GM23338 (cell line): ENCODE measurements around the gene SLC35D3. TPM values are rescaled to one million over a fixed set of nuclear protein-coding genes. Genes with fewer than 3 reads are reported as not detected.

ENCODE experiments used
- ATAC-seq: fragments of 200-7000 bp; cut with Tn5 transposase; 3 replicates; pipeline ENCODE4 v1.9.1; 2020
- DNase-seq: peaks from one replicate; pipeline ENCODE4 v3.0.0-alpha.2; 2015; ENCODE audit warnings: low spot score
- H2AFZ ChIP-seq: fragments of 200-600 bp; sonication (generic); 2 replicates; pipeline ENCODE4 v1.8.0; 2016; ENCODE audit warnings: antibody characterized with exemption, mild to moderate bottlenecking, moderate library complexity
- H3F3A ChIP-seq: fragments of 200-600 bp; sonication (generic); replicated peaks from 2 replicates; pipeline ENCODE4 v1.8.0; 2017; ENCODE audit warnings: antibody characterized with exemption, mixed run types, low read depth
- H3K27ac ChIP-seq: fragments of 200-600 bp; sonication (generic); 2 replicates; pipeline ENCODE4 v1.6.1; 2016; ENCODE audit warnings: low read depth
- H3K27me3 ChIP-seq: fragments of 200-600 bp; sonication (generic); 2 replicates; pipeline ENCODE4 v1.8.0; 2016; ENCODE audit warnings: mild to moderate bottlenecking, mixed run types, moderate library complexity; ENCODE audit not compliant: insufficient read depth
- H3K36me3 ChIP-seq: fragments of 200-600 bp; sonication (generic); 2 replicates; pipeline ENCODE4 v1.8.0; 2016; ENCODE audit warnings: mild to moderate bottlenecking; ENCODE audit not compliant: insufficient read depth
- H3K4me1 ChIP-seq: fragments of 200-600 bp; sonication (generic); 2 replicates; pipeline ENCODE4 v1.8.0; 2016; ENCODE audit warnings: mild to moderate bottlenecking, moderate library complexity; ENCODE audit not compliant: insufficient read depth
- H3K4me2 ChIP-seq: fragments of 200-600 bp; sonication (generic); 2 replicates; pipeline ENCODE4 v1.7.1; 2017; ENCODE audit warnings: mixed run types
- H3K4me3 ChIP-seq: fragments of 200-600 bp; sonication (generic); 2 replicates; pipeline ENCODE4 v1.6.1; 2016; ENCODE audit warnings: mixed run types
- H3K79me2 ChIP-seq: fragments of 200-600 bp; sonication (generic); replicated peaks from 2 replicates; pipeline ENCODE4 v1.8.0; 2017; ENCODE audit warnings: mild to moderate bottlenecking; ENCODE audit not compliant: insufficient read depth
- H3K9me2 ChIP-seq: fragments of 200-600 bp; sonication (generic); 2 replicates; pipeline ENCODE4 v1.8.0; 2017; ENCODE audit not compliant: insufficient read depth
- H4K20me1 ChIP-seq: fragments of 200-600 bp; sonication (generic); replicated peaks from 2 replicates; pipeline ENCODE4 v1.8.0; 2017; ENCODE audit warnings: mild to moderate bottlenecking; ENCODE audit not compliant: insufficient read depth
- H3K27ac Mint-ChIP-seq: 2 replicates; pipeline ENCODE4 v1.8.0; 2020; ENCODE audit warnings: inconsistent platforms, mild to moderate bottlenecking, moderate library complexity, mixed read lengths
- H3K27me3 Mint-ChIP-seq: 3 replicates; pipeline ENCODE4 v1.8.0; 2022; ENCODE audit warnings: low read depth, mild to moderate bottlenecking, moderate library complexity, mixed read lengths, inconsistent platforms; ENCODE audit not compliant: insufficient read depth, poor library complexity
- H3K36me3 Mint-ChIP-seq: 3 replicates; pipeline ENCODE4 v1.8.0; 2021; ENCODE audit warnings: low read depth, mild to moderate bottlenecking, inconsistent platforms, moderate library complexity, mixed read lengths
- H3K4me1 Mint-ChIP-seq: 3 replicates; pipeline ENCODE4 v1.8.0; 2020; ENCODE audit warnings: mild to moderate bottlenecking, inconsistent platforms, mixed read lengths
- H3K4me3 Mint-ChIP-seq: 3 replicates; pipeline ENCODE4 v1.8.0; 2021; ENCODE audit warnings: moderate library complexity, mild to moderate bottlenecking, inconsistent platforms, mixed read lengths
- H3K9me3 Mint-ChIP-seq: 3 replicates; pipeline ENCODE4 v1.8.0; 2020; ENCODE audit warnings: moderate library complexity, mild to moderate bottlenecking, inconsistent platforms, mixed read lengths
- CREB1 ChIP-seq: fragments of 250-450 bp; sonication (Bioruptor Pico); IDR thresholded peaks from 2 replicates; pipeline ENCODE4 v1.5.0; 2020; ENCODE audit warnings: low read depth, mild to moderate bottlenecking, moderate library complexity
- EZH2 ChIP-seq: fragments of 200-600 bp; sonication (generic); IDR thresholded peaks from one replicate; pipeline ENCODE4 v1.8.0; 2017; ENCODE audit warnings: antibody characterized with exemption, mild to moderate bottlenecking, low read depth; ENCODE audit not compliant: unreplicated experiment
- NANOG ChIP-seq: IDR thresholded peaks from 2 replicates; pipeline ENCODE4 v1.6.1; 2016; ENCODE audit warnings: antibody characterized with exemption, borderline replicate concordance
- POLR2AphosphoS5 ChIP-seq: IDR thresholded peaks from 2 replicates; pipeline ENCODE4 v1.6.1; 2016; ENCODE audit warnings: antibody characterized with exemption, low read depth
- ZNF114 ChIP-seq: fragments of 250-450 bp; sonication (Bioruptor Pico); IDR thresholded peaks from 2 replicates; pipeline ENCODE4 v1.5.0; 2020; ENCODE audit warnings: mild to moderate bottlenecking, moderate library complexity
- polyA plus RNA-seq: library from polyadenylated mRNA; unstranded; fragments of >200 nt; fragmentation: Nextera tagmentation; extraction: Ambion mirVana; gene quantifications from 2 replicates; pipeline ENCODE4 v1.2.1, GENCODE V29; 2016
- total RNA-seq: library from RNA; depleted of rRNA; stranded (reverse); fragments of >200 nt; shearing (Covaris generic); gene quantifications from 2 replicates; pipeline ENCODE4 v1.2.3, GENCODE V29; 2014
- TF ChIP-seq, protein P1 (sequence below): IDR thresholded peaks from 2 replicates; pipeline ENCODE4 v1.6.1; 2016; ENCODE audit warnings: antibody characterized with exemption
- TF ChIP-seq, protein P2 (sequence below): fragments of 250-450 bp; sonication (Bioruptor Pico); IDR thresholded peaks from 2 replicates; pipeline ENCODE4 v1.5.0; 2020; ENCODE audit warnings: mild to moderate bottlenecking, moderate library complexity
- TF ChIP-seq, protein P3 (sequence below), 2 experiments: fragments of 200-600 bp in 1 of 2; sonication (generic) in 1 of 2; conservative IDR thresholded peaks; 2 replicates each; pipeline versions ENCODE4 v1.5.1 to v1.6.1; 2016 to 2017; ENCODE audit warnings: antibody characterized with exemption in 2 of 2, low read depth in 2 of 2, mild to moderate bottlenecking in 2 of 2, moderate library complexity in 1 of 2
- TF ChIP-seq, protein P4 (sequence below): IDR thresholded peaks from one replicate; pipeline ENCODE4 v1.6.1; 2018; ENCODE audit warnings: antibody characterized with exemption; ENCODE audit not compliant: unreplicated experiment

SLC35D3 gene
- total and polyA plus RNA-seq, 2 experiments from 2014 or later = 0.59 to 1.6 TPM

DNA sequence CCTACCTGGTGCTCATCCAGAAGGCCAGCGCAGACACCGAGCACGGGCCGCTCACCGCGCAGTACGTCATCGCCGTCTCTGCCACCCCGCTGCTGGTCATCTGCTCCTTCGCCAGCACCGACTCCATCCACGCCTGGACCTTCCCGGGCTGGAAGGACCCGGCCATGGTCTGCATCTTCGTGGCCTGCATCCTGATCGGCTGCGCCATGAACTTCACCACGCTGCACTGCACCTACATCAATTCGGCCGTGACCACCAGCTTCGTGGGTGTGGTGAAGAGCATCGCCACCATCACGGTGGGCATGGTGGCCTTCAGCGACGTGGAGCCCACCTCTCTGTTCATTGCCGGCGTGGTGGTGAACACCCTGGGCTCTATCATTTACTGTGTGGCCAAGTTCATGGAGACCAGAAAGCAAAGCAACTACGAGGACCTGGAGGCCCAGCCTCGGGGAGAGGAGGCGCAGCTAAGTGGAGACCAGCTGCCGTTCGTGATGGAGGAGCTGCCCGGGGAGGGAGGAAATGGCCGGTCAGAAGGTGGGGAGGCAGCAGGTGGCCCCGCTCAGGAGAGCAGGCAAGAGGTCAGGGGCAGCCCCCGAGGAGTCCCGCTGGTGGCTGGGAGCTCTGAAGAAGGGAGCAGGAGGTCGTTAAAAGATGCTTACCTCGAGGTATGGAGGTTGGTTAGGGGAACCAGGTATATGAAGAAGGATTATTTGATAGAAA lies 2.0 kb downstream of the SLC35D3 start:
- Histone ChIP-seq H4K20me1 (no peaks in the 10 kb centered on the region), H3F3A (peaks cover 11% of the 10 kb centered on the region), H3K27me3 (peaks cover 73% of the 10 kb centered on the region), H3K79me2 (no peaks in the 10 kb centered on the region), H3K4me1 (peaks cover 12% of the 10 kb centered on the region), H3K36me3 (no peaks in the 10 kb centered on the region), H3K4me3 (peak overlapping the region; percentile 68; the same call in 1 of the 2 replicates), H3K4me2 (peak overlapping the region; percentile 89; the same call in 1 of the 2 replicates), H3K9me2 (peaks cover 5% of the 10 kb centered on the region; the same call in 1 of the 2 replicates), H3K27ac (no peak overlapping the region), H2AFZ (peak overlapping the region; percentile 91; the same call in 1 of the 2 replicates)
- no peaks in the 10 kb centered on the region for H3K36me3 Mint-ChIP-seq
- peaks cover 49% of the 10 kb centered on the region for H3K27me3 Mint-ChIP-seq
- H3K27ac Mint-ChIP-seq = no peak overlapping the region
- H3K4me1 Mint-ChIP-seq = peaks cover 10% of the 10 kb centered on the region
- H3K9me3 Mint-ChIP-seq = no peaks in the 10 kb centered on the region
- DNase-seq (no peak), ATAC-seq (no peak)
- peak overlapping the region; percentile 51 for H3K4me3 Mint-ChIP-seq
- TF ChIP-seq, protein P1, sequence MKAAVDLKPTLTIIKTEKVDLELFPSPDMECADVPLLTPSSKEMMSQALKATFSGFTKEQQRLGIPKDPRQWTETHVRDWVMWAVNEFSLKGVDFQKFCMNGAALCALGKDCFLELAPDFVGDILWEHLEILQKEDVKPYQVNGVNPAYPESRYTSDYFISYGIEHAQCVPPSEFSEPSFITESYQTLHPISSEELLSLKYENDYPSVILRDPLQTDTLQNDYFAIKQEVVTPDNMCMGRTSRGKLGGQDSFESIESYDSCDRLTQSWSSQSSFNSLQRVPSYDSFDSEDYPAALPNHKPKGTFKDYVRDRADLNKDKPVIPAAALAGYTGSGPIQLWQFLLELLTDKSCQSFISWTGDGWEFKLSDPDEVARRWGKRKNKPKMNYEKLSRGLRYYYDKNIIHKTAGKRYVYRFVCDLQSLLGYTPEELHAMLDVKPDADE = no peak
- TF ChIP-seq ZNF114 (CRISPR knock-in tag) (no peak), NANOG (no peak), EZH2 (no peak), POLR2AphosphoS5 (no peak), CREB1 (CRISPR knock-in tag) (no peak)
- TF ChIP-seq, protein P2, sequence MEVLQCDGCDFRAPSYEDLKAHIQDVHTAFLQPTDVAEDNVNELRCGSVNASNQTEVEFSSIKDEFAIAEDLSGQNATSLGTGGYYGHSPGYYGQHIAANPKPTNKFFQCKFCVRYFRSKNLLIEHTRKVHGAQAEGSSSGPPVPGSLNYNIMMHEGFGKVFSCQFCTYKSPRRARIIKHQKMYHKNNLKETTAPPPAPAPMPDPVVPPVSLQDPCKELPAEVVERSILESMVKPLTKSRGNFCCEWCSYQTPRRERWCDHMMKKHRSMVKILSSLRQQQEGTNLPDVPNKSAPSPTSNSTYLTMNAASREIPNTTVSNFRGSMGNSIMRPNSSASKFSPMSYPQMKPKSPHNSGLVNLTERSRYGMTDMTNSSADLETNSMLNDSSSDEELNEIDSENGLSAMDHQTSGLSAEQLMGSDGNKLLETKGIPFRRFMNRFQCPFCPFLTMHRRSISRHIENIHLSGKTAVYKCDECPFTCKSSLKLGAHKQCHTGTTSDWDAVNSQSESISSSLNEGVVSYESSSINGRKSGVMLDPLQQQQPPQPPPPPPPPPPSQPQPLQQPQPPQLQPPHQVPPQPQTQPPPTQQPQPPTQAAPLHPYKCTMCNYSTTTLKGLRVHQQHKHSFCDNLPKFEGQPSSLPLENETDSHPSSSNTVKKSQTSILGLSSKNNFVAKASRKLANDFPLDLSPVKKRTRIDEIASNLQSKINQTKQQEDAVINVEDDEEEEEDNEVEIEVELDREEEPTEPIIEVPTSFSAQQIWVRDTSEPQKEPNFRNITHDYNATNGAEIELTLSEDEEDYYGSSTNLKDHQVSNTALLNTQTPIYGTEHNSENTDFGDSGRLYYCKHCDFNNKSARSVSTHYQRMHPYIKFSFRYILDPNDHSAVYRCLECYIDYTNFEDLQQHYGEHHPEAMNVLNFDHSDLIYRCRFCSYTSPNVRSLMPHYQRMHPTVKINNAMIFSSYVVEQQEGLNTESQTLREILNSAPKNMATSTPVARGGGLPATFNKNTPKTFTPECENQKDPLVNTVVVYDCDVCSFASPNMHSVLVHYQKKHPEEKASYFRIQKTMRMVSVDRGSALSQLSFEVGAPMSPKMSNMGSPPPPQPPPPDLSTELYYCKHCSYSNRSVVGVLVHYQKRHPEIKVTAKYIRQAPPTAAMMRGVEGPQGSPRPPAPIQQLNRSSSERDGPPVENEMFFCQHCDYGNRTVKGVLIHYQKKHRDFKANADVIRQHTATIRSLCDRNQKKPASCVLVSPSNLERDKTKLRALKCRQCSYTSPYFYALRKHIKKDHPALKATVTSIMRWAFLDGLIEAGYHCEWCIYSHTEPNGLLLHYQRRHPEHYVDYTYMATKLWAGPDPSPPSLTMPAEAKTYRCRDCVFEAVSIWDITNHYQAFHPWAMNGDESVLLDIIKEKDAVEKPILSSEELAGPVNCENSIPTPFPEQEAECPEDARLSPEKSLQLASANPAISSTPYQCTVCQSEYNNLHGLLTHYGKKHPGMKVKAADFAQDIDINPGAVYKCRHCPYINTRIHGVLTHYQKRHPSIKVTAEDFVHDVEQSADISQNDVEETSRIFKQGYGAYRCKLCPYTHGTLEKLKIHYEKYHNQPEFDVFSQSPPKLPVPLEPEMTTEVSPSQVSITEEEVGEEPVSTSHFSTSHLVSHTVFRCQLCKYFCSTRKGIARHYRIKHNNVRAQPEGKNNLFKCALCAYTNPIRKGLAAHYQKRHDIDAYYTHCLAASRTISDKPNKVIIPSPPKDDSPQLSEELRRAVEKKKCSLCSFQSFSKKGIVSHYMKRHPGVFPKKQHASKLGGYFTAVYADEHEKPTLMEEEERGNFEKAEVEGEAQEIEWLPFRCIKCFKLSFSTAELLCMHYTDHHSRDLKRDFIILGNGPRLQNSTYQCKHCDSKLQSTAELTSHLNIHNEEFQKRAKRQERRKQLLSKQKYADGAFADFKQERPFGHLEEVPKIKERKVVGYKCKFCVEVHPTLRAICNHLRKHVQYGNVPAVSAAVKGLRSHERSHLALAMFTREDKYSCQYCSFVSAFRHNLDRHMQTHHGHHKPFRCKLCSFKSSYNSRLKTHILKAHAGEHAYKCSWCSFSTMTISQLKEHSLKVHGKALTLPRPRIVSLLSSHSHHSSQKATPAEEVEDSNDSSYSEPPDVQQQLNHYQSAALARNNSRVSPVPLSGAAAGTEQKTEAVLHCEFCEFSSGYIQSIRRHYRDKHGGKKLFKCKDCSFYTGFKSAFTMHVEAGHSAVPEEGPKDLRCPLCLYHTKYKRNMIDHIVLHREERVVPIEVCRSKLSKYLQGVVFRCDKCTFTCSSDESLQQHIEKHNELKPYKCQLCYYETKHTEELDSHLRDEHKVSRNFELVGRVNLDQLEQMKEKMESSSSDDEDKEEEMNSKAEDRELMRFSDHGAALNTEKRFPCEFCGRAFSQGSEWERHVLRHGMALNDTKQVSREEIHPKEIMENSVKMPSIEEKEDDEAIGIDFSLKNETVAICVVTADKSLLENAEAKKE (CRISPR knock-in tag) = no peak
- TF ChIP-seq, protein P3, sequence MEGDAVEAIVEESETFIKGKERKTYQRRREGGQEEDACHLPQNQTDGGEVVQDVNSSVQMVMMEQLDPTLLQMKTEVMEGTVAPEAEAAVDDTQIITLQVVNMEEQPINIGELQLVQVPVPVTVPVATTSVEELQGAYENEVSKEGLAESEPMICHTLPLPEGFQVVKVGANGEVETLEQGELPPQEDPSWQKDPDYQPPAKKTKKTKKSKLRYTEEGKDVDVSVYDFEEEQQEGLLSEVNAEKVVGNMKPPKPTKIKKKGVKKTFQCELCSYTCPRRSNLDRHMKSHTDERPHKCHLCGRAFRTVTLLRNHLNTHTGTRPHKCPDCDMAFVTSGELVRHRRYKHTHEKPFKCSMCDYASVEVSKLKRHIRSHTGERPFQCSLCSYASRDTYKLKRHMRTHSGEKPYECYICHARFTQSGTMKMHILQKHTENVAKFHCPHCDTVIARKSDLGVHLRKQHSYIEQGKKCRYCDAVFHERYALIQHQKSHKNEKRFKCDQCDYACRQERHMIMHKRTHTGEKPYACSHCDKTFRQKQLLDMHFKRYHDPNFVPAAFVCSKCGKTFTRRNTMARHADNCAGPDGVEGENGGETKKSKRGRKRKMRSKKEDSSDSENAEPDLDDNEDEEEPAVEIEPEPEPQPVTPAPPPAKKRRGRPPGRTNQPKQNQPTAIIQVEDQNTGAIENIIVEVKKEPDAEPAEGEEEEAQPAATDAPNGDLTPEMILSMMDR (conservative IDR thresholded peaks at IDR 0.05; ENCODE audit: low read depth in 2 of 2) = no peak
- TF ChIP-seq, protein P4, sequence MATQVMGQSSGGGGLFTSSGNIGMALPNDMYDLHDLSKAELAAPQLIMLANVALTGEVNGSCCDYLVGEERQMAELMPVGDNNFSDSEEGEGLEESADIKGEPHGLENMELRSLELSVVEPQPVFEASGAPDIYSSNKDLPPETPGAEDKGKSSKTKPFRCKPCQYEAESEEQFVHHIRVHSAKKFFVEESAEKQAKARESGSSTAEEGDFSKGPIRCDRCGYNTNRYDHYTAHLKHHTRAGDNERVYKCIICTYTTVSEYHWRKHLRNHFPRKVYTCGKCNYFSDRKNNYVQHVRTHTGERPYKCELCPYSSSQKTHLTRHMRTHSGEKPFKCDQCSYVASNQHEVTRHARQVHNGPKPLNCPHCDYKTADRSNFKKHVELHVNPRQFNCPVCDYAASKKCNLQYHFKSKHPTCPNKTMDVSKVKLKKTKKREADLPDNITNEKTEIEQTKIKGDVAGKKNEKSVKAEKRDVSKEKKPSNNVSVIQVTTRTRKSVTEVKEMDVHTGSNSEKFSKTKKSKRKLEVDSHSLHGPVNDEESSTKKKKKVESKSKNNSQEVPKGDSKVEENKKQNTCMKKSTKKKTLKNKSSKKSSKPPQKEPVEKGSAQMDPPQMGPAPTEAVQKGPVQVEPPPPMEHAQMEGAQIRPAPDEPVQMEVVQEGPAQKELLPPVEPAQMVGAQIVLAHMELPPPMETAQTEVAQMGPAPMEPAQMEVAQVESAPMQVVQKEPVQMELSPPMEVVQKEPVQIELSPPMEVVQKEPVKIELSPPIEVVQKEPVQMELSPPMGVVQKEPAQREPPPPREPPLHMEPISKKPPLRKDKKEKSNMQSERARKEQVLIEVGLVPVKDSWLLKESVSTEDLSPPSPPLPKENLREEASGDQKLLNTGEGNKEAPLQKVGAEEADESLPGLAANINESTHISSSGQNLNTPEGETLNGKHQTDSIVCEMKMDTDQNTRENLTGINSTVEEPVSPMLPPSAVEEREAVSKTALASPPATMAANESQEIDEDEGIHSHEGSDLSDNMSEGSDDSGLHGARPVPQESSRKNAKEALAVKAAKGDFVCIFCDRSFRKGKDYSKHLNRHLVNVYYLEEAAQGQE = no peak
